ENCODE results near the gene KIF19. TPM values are rescaled to one million over a fixed set of nuclear protein-coding genes. Genes with fewer than 3 reads are reported as not detected.

KIF19 gene
- total RNA-seq, 2 experiments from 2014 or later, result 0.11 to 0.18 TPM

DNA sequence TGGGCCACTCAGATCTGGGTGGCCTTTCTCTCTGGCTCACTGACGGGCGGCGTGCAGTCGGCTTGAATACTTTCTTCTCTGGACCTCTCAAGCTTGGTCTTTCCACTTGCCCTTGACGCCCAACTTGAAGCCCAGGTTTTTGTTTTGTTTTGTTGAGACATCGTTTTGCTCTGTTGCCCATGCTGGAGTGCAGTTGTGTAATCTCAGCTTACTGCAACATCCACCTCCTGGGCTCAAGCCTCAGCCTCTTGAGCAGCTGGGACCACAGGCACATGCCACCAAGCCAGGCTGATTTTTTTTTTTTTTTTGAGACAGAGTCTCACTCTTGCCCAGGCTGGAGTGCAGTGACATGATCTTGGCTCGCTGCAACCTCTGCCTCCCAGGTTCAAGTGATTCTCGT, 22.7 kb upstream of the KIF19 start:
- H3K4me1 Mint-ChIP-seq (ENCODE audit: low read depth), result peaks cover 4% of the 10 kb centered on the region
- ChIA-PET POLR2A (interaction anchor here (0.6 kb wide), 1 partner anchor 296 kb away, joined by 4 read pairs; no protein-coding TSS in a partner anchor), CTCF (interaction anchor here (1.0 to 2.0 kb wide), 5 partner anchors 9 to 59 kb away, joined by 3 to 5 read pairs (median 3); partner anchors contain the start of gene BTBD17)
- H3K4me3 Mint-ChIP-seq, result no peak overlapping the region
- intact Hi-C loops (cut with micrococcal nuclease), result loop anchor here (5.0 kb wide), 1 partner anchor 49 kb away; no protein-coding TSS in a partner anchor
- H3K27me3 Mint-ChIP-seq, result peaks cover 8% of the 10 kb centered on the region
- TF ChIP-seq CTCF (IDR thresholded peaks at IDR 0.05), result no peak
- ATAC-seq (no peak), DNase-seq (no peak)
- H3K36me3 Mint-ChIP-seq (ENCODE audit: low read depth), result no peaks in the 10 kb centered on the region
- H3K27ac Mint-ChIP-seq, result no peak overlapping the region
- H3K9me3 Mint-ChIP-seq, result no peaks in the 10 kb centered on the region

- CTCF ChIA-PET, result interaction anchor here (0.7 to 2.0 kb wide), 5 partner anchors 10 to 659 kb away, joined by 3 to 7 read pairs (median 4); partner anchors contain the start of gene BTBD17
- intact Hi-C loops (cut with micrococcal nuclease), result loop anchor here (5.0 kb wide), 1 partner anchor 48 kb away; no protein-coding TSS in a partner anchor
Measured at GRCh38 chr17:74304184-74304583, 21.8 kb upstream of the KIF19 start.

DNA sequence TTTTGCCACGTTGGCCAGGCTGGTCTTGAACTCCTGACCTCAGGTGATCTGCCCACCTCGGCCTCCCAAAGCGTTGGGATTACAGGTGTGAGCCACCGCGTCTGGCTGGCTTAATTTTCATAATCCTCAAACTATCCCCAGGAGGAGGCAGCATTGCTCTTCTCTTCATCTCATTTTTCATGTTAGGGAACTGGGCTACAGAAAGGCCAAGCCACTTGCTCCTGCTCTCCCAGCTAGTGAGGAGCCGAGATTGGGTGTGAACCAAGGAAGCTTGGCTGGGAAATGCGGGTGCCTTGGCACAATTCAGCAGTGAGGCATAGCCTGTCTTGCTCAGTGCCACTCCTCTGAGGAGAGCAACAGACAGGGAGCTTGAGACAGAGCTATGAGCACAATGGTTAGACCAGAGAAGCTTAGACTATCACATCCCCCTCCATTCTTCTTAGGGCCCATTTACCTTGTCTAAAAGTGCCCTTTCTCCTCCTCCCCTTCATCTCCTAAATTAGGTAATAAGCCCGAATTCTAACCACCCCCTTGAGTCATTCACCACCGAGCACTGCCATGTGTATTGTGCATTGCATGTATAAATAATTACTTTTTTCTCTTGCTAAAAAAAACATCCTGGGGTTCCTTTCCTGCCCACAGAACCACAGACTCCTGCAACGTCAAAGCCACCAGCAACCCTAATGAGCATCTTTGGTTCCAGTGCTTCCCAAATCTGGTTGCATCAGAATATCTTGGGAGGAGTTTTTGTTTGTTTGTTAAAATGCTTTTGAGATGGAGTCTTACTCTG, 20.0 kb upstream of the KIF19 start:
- ChIA-PET POLR2A (no interaction called here), CTCF (interaction anchor here (0.8 to 1.9 kb wide), 3 partner anchors 47 to 73 kb away, joined by 3 to 7 read pairs (median 6); no protein-coding TSS in a partner anchor)
- no peak for TF ChIP-seq CTCF (IDR thresholded peaks at IDR 0.05)
- Mint-ChIP-seq H3K27ac (no peak overlapping the region), H3K36me3 (ENCODE audit: low read depth) (no peaks in the 10 kb centered on the region), H3K9me3 (no peaks in the 10 kb centered on the region), H3K27me3 (peaks cover 6% of the 10 kb centered on the region), H3K4me3 (no peak overlapping the region), H3K4me1 (ENCODE audit: low read depth) (peaks cover 4% of the 10 kb centered on the region)
- no peak for ATAC-seq
- DNase-seq, result no peak
- intact Hi-C loops (cut with micrococcal nuclease), result no loop called here

More at GRCh38 chr17:74304184-74304583, 21.8 kb upstream of the KIF19 start:
- Mint-ChIP-seq H3K27ac (no peak overlapping the region), H3K4me1 (ENCODE audit: low read depth) (peaks cover 4% of the 10 kb centered on the region), H3K27me3 (peaks cover 8% of the 10 kb centered on the region), H3K4me3 (no peak overlapping the region), H3K9me3 (no peaks in the 10 kb centered on the region), H3K36me3 (ENCODE audit: low read depth) (no peaks in the 10 kb centered on the region)
- POLR2A ChIA-PET, result interaction anchor here (0.6 kb wide), 1 partner anchor 295 kb away, joined by 4 read pairs; no protein-coding TSS in a partner anchor
- ATAC-seq, result no peak
- DNase-seq, result no peak
- no peak for TF ChIP-seq CTCF (IDR thresholded peaks at IDR 0.05)

DNA sequence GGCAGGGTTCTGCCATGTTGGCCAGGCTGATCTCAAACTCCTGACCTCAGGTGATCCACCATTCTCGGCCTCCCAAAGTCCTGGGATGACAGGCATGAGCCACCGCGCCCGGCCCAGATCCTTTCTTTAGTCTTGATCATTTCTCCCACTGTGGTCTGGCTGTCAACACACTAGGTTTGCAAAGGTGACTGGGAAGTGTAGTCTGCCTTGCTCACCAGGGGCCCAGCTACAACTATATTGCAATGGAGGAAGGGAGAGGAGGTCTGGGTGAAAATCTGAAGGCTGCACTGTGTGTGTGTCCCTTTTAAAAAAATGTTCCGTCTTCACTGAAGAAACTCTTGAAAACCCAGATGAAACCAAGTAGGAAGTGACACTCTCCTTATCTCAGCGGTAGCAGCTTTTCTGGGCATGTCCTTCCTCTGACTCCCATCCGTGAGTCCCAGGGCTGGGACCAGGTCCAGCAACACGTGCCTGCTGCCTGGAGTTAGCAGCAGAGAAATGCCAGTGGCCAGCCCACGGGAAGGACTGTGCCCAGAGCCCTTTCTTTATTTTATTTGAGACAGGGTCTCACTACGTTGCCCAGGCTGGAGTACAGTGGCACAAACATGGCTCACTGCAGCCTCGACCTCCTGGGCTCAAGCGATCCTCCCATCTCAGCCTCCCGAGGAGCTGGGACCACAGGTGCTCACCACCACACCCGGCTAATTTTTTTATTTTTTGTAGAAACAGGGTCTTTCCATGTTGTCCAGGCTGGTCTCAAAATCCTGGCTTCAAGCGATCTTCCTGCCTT, 17.8 kb upstream of the KIF19 start:
- peaks cover 4% of the 10 kb centered on the region for H3K4me1 Mint-ChIP-seq (ENCODE audit: low read depth)
- intact Hi-C loops (cut with micrococcal nuclease), result no loop called here
- peaks cover 6% of the 10 kb centered on the region for H3K27me3 Mint-ChIP-seq
- no peak overlapping the region for H3K27ac Mint-ChIP-seq
- POLR2A ChIA-PET, result no interaction called here
- CTCF ChIA-PET, result interaction anchor here (1.6 kb wide), 1 partner anchor 70 kb away, joined by 3 read pairs; no protein-coding TSS in a partner anchor
- no peak for TF ChIP-seq CTCF (IDR thresholded peaks at IDR 0.05)
- peaks cover 5% of the 10 kb centered on the region for H3K9me3 Mint-ChIP-seq
- H3K36me3 Mint-ChIP-seq (ENCODE audit: low read depth), result no peaks in the 10 kb centered on the region
- ATAC-seq, result no peak
- no peak overlapping the region for H3K4me3 Mint-ChIP-seq
- DNase-seq, result no peak
